ENCODE data around the gene LSG1.
A peak's percentile ranks its signal among the peaks of the same experiment; 100 is the strongest.

DNA sequence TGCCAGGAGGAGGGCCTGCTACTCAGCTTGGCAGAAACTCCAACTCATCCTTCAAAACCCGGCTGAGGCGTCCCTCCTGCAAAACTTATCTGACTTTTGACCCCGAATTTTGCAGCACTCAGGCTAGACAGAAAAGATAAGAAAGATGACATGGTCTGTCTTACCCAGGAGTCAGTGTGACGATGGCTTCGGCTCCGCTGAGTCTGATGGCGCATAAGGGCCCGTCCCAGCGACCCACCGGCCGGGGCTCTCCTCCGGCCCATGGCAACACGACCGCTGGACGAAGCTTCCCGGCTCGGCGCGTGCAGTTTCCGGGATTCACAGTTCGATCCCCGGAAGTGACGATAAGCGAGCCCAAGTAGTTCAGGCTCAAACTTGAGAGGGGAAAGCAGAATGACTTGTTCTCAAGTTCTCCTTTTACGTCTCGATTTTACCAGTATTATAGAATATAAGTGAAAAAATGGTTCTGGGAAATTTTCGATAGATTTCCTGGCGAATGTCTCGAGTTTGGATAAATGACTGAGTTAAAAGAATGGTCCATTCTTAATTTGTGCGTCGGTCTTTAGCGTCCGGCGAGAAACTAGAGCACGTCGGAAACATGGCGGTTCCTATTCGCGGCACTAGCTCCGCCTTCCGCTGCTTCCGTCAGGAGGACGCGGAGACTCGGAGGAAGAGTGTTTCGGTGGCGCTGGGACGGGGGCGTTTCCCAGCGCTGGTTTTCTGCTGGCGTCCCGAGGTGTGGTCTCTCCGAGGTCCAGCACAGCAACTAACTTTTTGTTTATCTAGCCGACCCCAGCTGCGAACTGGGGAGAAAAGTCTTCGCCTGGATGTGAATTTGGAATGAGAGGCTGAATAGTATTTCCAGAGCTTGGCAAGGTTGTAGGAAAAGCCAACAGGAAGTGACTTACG lies at the start of gene LSG1:
- peak; percentile 39 for TF ChIP-seq POLR2A (IDR thresholded peaks at IDR 0.05)
- TF ChIP-seq CTCF (IDR thresholded peaks at IDR 0.05): no peak

Measured in right lobe of liver (tissue), 4 donors.